Measurements from ENCODE around the gene RNF168. TPM values are rescaled to one million over a fixed set of nuclear protein-coding genes. Genes with fewer than 3 reads are reported as not detected.

RNF168 gene
- total RNA-seq, 1 experiment from 2014 or later = 27.0 TPM

GRCh38 chr3:196496183-196496582 is 7.4 kb downstream of the RNF168 start:
- peaks cover 33% of the 10 kb centered on the region for H3K4me1 Mint-ChIP-seq (ENCODE audit: insufficient read depth, unreplicated experiment)
- H3K36me3 Mint-ChIP-seq (ENCODE audit: insufficient read depth, unreplicated experiment) = peaks cover 10% of the 10 kb centered on the region
- intact Hi-C loops (cut with micrococcal nuclease) = no loop called here
- POLR2A ChIA-PET = no interaction called here
- no peak for TF ChIP-seq CTCF (IDR thresholded peaks at IDR 0.05; ENCODE audit: unreplicated experiment)
- no peak overlapping the region for H3K4me3 Mint-ChIP-seq (ENCODE audit: unreplicated experiment)
- no peaks in the 10 kb centered on the region for H3K27me3 Mint-ChIP-seq (ENCODE audit: insufficient read depth, unreplicated experiment)
- no peaks in the 10 kb centered on the region for H3K9me3 Mint-ChIP-seq (ENCODE audit: unreplicated experiment)
- H3K27ac Mint-ChIP-seq (ENCODE audit: low read depth, unreplicated experiment) = no peak overlapping the region
- CTCF ChIA-PET = no interaction called here
- no peak for DNase-seq (ENCODE audit: unreplicated experiment)
- BruUV-seq (replicated peaks) = no TSS peak

- Mint-ChIP-seq H3K27me3 (ENCODE audit: insufficient read depth, unreplicated experiment) (no peaks in the 10 kb centered on the region), H3K9me3 (ENCODE audit: unreplicated experiment) (no peaks in the 10 kb centered on the region), H3K4me1 (ENCODE audit: insufficient read depth, unreplicated experiment) (peaks cover 17% of the 10 kb centered on the region), H3K27ac (ENCODE audit: low read depth, unreplicated experiment) (no peak overlapping the region), H3K4me3 (ENCODE audit: unreplicated experiment) (no peak overlapping the region), H3K36me3 (ENCODE audit: insufficient read depth, unreplicated experiment) (peaks cover 10% of the 10 kb centered on the region)
- no peak for TF ChIP-seq CTCF (IDR thresholded peaks at IDR 0.05; ENCODE audit: unreplicated experiment)
- intact Hi-C loops (cut with micrococcal nuclease) = no loop called here
- ChIA-PET CTCF (interaction anchor here (0.6 to 0.9 kb wide), 2 partner anchors 30 to 35 kb away, joined by 3 to 4 read pairs; no protein-coding TSS in a partner anchor), POLR2A (no interaction called here)
- BruUV-seq (replicated peaks) = no TSS peak
- no peak for DNase-seq (ENCODE audit: unreplicated experiment)
These were observed 10.3 kb downstream of the RNF168 start for GRCh38 chr3:196493292-196493691.

DNA sequence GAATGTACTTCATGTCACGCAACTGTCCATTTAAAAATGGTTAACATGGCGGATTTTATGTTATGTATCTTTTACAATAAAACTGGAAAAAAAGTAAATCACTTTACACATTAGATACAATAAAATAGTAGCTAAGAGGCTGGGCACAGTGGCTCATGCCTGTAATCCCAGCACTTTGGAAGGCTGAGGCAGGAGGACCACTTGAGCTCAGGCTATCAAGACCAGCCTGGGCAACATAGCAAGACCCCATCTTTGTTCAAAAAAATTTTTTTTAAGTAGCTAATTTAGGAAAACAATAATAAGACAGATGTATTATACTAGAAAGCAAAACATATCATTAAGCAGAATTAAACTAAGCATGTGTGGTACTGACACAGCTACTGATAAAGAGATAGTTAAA is 11.5 kb downstream of the RNF168 start:
- Mint-ChIP-seq H3K4me1 (ENCODE audit: insufficient read depth, unreplicated experiment) (peaks cover 16% of the 10 kb centered on the region), H3K9me3 (ENCODE audit: unreplicated experiment) (no peaks in the 10 kb centered on the region), H3K4me3 (ENCODE audit: unreplicated experiment) (no peak overlapping the region), H3K27ac (ENCODE audit: low read depth, unreplicated experiment) (no peak overlapping the region), H3K27me3 (ENCODE audit: insufficient read depth, unreplicated experiment) (no peaks in the 10 kb centered on the region), H3K36me3 (ENCODE audit: insufficient read depth, unreplicated experiment) (peaks cover 16% of the 10 kb centered on the region)
- ChIA-PET POLR2A (interaction anchor here (0.6 kb wide), 1 partner anchor 185 kb away, joined by 3 read pairs; no protein-coding TSS in a partner anchor), CTCF (interaction anchor here (0.6 kb wide), 2 partner anchors 27 to 196 kb away, joined by 3 read pairs; no protein-coding TSS in a partner anchor)
- intact Hi-C loops (cut with micrococcal nuclease) = no loop called here
- no peak for TF ChIP-seq CTCF (IDR thresholded peaks at IDR 0.05; ENCODE audit: unreplicated experiment)
- BruUV-seq (replicated peaks) = no TSS peak
- no peak for DNase-seq (ENCODE audit: unreplicated experiment)

DNA sequence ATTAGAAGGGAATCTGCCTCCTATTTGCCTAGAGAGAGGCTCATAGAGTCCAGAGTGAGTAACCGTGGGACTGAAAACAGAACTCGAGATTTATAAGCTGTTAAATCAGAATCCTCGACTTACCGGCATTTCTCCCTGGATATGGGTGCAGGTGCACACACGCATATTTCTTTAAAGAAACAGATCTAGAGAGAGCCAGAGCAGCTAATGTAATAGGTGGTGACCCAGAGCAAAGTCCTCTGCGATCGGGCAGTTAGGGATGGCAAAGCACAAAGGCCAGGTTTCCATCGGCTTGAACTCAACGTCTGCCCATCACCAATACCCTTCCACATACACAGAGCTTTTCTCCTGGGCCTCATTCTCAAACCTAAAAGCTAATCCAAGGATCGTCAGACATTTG is 13.8 kb downstream of the RNF168 start:
- Mint-ChIP-seq H3K9me3 (ENCODE audit: unreplicated experiment) (no peaks in the 10 kb centered on the region), H3K36me3 (ENCODE audit: insufficient read depth, unreplicated experiment) (peaks cover 25% of the 10 kb centered on the region), H3K4me1 (ENCODE audit: insufficient read depth, unreplicated experiment) (peaks cover 3% of the 10 kb centered on the region), H3K27me3 (ENCODE audit: insufficient read depth, unreplicated experiment) (no peaks in the 10 kb centered on the region), H3K27ac (ENCODE audit: low read depth, unreplicated experiment) (peak overlapping the region; percentile 27), H3K4me3 (ENCODE audit: unreplicated experiment) (no peak overlapping the region)
- TF ChIP-seq CTCF (IDR thresholded peaks at IDR 0.05; ENCODE audit: unreplicated experiment) = no peak
- ChIA-PET CTCF (no interaction called here), POLR2A (interaction anchor here (1.0 to 1.1 kb wide), 2 partner anchors 11 to 112 kb away, joined by 4 read pairs; no protein-coding TSS in a partner anchor)
- no peak for DNase-seq (ENCODE audit: unreplicated experiment)
- BruUV-seq (replicated peaks) = no TSS peak
- intact Hi-C loops (cut with micrococcal nuclease) = no loop called here
